ENCODE results near the gene GAS6. TPM values are rescaled to one million over a fixed set of nuclear protein-coding genes. Genes with fewer than 3 reads are reported as not detected.

GAS6 gene
- total and polyA plus RNA-seq, 9 of the 15 experiments (the other 6 are each of a cell fraction or from before 2014, with no cell fraction given), result 0.14 to 9.7 (median 4.7) TPM; not detected in 1

DNA sequence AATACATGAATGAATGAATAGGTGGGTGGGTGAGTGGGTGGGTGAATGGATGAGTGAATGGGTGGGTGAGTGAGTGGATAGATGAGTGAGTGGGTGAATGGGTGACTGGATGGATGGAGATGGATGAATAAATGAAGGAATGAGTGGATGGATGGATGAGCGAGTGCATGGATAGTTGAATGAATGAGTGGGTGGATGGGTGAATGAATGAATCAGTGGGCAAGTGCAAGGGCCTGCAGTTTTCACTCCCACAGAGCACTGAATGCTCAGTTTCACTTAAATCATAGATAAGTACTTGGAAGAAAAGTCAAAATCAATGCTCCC is 12.4 kb downstream of the GAS6 start:
- ATAC-seq (no peak), DNase-seq (ENCODE audit: extremely low read depth in 1 of 4, low spot score in 3 of 4) (no peak), FAIRE-seq (no peak)
- no peaks in the 10 kb centered on the region for H4K20me1 ChIP-seq (replicated peaks; ENCODE audit: control insufficient read depth, insufficient read depth, low read length)
- no peaks in the 10 kb centered on the region for H3K36me3 ChIP-seq (ENCODE audit: control insufficient read depth, insufficient read depth, low read length)
- H3K9me3 ChIP-seq (replicated peaks; ENCODE audit: control insufficient read depth, insufficient read depth, low read depth, low read length), result no peaks in the 10 kb centered on the region
- H3K9me1 ChIP-seq (ENCODE audit: control insufficient read depth, insufficient read depth, low read length), result no peaks in the 10 kb centered on the region
- no peak overlapping the region for H3K4me3 ChIP-seq
- intact Hi-C loops (cut with micrococcal nuclease), result no loop called here
- in situ Hi-C loops (cut with MboI), result no loop called here
- H3K4me1 ChIP-seq (replicated peaks in 1 of 2; ENCODE audit: control insufficient read depth in 2 of 2, insufficient read depth in 2 of 2, low read length in 2 of 2), result peaks cover 24 to 51% of the 10 kb centered on the region in 2 experiments
- no peak overlapping the region for H3K9ac ChIP-seq (ENCODE audit: insufficient read depth in 1 of 2, low read depth in 2 of 2, low read length in 2 of 2)
- CTCF ChIA-PET (ENCODE audit: low intra/inter-chr PET ratio), result no interaction called here
- BruUV-seq (replicated peaks), result no TSS peak
- 100% methylated on average over 1 of the region's 1 CpG for WGBS (ENCODE audit: insufficient coverage, low coverage, missing lambda C conversion rate)
- peaks cover 11% of the 10 kb centered on the region; the same call in 2 of the 3 replicates for H3K79me2 ChIP-seq (ENCODE audit: control insufficient read depth, insufficient read depth, low read length)
- H2AFZ ChIP-seq (ENCODE audit: low read depth, low read length), result no peak overlapping the region
- H3K27ac ChIP-seq (ENCODE audit: extremely low read depth, low read depth, low read length), result no peak overlapping the region
- POLR2A ChIA-PET, result interaction anchor here (0.6 kb wide), 1 partner anchor 10 kb away, joined by 4 read pairs; no protein-coding TSS in a partner anchor
- H3K4me2 ChIP-seq (ENCODE audit: insufficient read depth, low read length), result no peak overlapping the region
- H3K27me3 ChIP-seq (ENCODE audit: control insufficient read depth in 2 of 2, insufficient read depth in 2 of 2, low read length in 2 of 2), result no peaks in the 10 kb centered on the region
- TF ChIP-seq, protein P1, sequence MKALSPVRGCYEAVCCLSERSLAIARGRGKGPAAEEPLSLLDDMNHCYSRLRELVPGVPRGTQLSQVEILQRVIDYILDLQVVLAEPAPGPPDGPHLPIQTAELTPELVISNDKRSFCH (CRISPR knock-in tag; IDR thresholded peaks at IDR 0.05), result no peak
- TF ChIP-seq, protein P1 (tag; IDR thresholded peaks at IDR 0.05), result no peak
- TF ChIP-seq, protein P2, sequence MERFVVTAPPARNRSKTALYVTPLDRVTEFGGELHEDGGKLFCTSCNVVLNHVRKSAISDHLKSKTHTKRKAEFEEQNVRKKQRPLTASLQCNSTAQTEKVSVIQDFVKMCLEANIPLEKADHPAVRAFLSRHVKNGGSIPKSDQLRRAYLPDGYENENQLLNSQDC (CRISPR knock-in tag; IDR thresholded peaks at IDR 0.05), result no peak
- TF ChIP-seq ZNF717 (CRISPR knock-in tag; IDR thresholded peaks at IDR 0.05) (no peak), FOSL1 (tag; conservative IDR thresholded peaks at IDR 0.05) (no peak), ADNP (tag; IDR thresholded peaks at IDR 0.05) (no peak), KHSRP (IDR thresholded peaks at IDR 0.05) (no peak), ZNF23 (CRISPR knock-in tag; IDR thresholded peaks at IDR 0.05) (no peak), CHD1 (IDR thresholded peaks at IDR 0.05; ENCODE audit: low read length) (no peak), EZH2 (IDR thresholded peaks at IDR 0.05; ENCODE audit: borderline replicate concordance, low read depth, low read length) (no peak), ZNF146 (CRISPR knock-in tag; IDR thresholded peaks at IDR 0.05; ENCODE audit: unreplicated experiment) (no peak)
- TF ChIP-seq, protein P3, sequence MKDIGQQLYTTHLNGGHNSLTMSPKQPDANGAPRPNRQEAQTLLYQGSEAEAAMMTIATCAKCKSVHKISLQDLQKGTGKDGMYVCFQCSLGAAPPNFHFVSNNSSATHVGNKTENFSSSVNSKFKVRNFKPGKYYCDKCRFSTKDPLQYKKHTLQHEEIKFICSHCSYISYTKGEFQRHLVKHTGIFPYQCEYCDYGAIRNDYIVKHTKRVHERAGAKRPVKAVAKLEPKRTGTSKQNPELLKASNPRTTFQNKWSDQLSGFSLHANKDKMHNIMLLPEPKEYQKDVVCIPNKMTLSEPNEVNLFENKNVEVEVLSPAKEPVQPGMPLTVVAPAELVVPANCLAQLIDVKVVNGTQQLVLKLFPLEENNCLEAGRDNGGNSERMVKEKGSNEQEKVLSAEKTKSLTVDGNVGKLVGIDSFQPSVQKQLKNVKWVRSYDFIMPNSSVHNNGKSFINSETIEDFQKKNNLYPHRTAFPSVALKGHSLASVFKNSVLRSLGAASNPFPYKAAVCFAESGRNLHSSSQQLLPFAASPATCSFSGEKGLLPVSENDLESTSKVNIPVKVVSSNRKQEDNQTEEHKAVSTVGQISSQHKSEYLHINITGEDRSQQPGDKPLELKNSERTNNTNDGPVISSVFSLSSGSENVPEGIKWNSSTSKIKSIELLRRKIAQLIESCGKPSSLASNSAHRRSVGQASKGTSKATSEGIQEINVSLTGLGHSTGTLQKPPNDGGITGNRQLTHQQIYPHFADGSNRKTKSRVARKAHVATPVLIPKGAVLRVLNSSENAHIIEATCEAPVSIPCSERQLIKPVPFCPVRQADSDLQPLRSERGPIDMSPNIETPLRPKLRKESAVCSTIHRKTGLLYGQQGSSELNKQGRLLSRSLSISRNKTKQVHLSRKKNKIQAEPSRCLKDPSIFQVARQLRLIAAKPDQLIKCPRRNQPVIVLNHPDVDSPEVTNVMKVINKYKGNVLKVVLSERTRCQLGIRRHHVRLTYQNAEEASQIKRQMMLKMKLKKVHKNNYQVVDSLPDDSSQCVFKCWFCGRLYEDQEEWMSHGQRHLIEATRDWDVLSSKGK (CRISPR knock-in tag; IDR thresholded peaks at IDR 0.05), result no peak
- TF ChIP-seq, protein P4, sequence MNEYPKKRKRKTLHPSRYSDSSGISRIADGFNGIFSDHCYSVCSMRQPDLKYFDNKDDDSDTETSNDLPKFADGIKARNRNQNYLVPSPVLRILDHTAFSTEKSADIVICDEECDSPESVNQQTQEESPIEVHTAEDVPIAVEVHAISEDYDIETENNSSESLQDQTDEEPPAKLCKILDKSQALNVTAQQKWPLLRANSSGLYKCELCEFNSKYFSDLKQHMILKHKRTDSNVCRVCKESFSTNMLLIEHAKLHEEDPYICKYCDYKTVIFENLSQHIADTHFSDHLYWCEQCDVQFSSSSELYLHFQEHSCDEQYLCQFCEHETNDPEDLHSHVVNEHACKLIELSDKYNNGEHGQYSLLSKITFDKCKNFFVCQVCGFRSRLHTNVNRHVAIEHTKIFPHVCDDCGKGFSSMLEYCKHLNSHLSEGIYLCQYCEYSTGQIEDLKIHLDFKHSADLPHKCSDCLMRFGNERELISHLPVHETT (CRISPR knock-in tag; conservative IDR thresholded peaks at IDR 0.05 in 1 of 2, IDR thresholded peaks at IDR 0.05 in 1 of 2), result no peak
- TF ChIP-seq, protein P5, sequence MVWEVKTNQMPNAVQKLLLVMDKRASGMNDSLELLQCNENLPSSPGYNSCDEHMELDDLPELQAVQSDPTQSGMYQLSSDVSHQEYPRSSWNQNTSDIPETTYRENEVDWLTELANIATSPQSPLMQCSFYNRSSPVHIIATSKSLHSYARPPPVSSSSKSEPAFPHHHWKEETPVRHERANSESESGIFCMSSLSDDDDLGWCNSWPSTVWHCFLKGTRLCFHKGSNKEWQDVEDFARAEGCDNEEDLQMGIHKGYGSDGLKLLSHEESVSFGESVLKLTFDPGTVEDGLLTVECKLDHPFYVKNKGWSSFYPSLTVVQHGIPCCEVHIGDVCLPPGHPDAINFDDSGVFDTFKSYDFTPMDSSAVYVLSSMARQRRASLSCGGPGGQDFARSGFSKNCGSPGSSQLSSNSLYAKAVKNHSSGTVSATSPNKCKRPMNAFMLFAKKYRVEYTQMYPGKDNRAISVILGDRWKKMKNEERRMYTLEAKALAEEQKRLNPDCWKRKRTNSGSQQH (CRISPR knock-in tag; IDR thresholded peaks at IDR 0.05), result no peak
- TF ChIP-seq, protein P6, sequence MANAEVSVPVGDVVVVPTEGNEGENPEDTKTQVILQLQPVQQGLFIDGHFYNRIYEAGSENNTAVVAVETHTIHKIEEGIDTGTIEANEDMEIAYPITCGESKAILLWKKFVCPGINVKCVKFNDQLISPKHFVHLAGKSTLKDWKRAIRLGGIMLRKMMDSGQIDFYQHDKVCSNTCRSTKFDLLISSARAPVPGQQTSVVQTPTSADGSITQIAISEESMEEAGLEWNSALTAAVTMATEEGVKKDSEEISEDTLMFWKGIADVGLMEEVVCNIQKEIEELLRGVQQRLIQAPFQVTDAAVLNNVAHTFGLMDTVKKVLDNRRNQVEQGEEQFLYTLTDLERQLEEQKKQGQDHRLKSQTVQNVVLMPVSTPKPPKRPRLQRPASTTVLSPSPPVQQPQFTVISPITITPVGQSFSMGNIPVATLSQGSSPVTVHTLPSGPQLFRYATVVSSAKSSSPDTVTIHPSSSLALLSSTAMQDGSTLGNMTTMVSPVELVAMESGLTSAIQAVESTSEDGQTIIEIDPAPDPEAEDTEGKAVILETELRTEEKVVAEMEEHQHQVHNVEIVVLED (CRISPR knock-in tag; IDR thresholded peaks at IDR 0.05), result no peak

Data from K562 (cell line).